GM21381 (cell line): ENCODE results near the gene TUBA4A.
"Not testable (repeated sequence)": the region's sequence is repeated elsewhere in the genome, so short reads cannot be mapped to it uniquely, and the experiment has no call there.

ENCODE experiments used
- ATAC-seq: cut with Tn5 transposase; IDR thresholded peaks from one replicate; pipeline ENCODE4 v1.9.1; 2021; ENCODE audit warnings: mild to moderate bottlenecking, moderate library complexity; ENCODE audit not compliant: unreplicated experiment

TUBA4A gene

GRCh38 chr2:219287116-219287440 is 33.4 kb upstream of the TUBA4A start:
- ATAC-seq, result not testable (repeated sequence)

GRCh38 chr2:219286436-219287115 is 32.9 kb upstream of the TUBA4A start:
- no peak for ATAC-seq

- no peak for ATAC-seq
These were observed 32.2 kb upstream of the TUBA4A start for GRCh38 chr2:219285894-219286425.

GRCh38 chr2:219285373-219285735 is 31.6 kb upstream of the TUBA4A start:
- ATAC-seq, result no peak

- no peak for ATAC-seq
These were observed 31.0 kb upstream of the TUBA4A start for GRCh38 chr2:219284501-219285372.

- ATAC-seq, result no peak
These were observed 29.3 kb upstream of the TUBA4A start for GRCh38 chr2:219282943-219283581.

GRCh38 chr2:219282375-219282774 is 28.7 kb upstream of the TUBA4A start:
- no peak for ATAC-seq

- ATAC-seq, result no peak
These were observed 27.9 kb upstream of the TUBA4A start for GRCh38 chr2:219281588-219281987.

- no peak for ATAC-seq
These were observed 26.9 kb upstream of the TUBA4A start for GRCh38 chr2:219280651-219281050.

GRCh38 chr2:219279916-219280516 is 26.3 kb upstream of the TUBA4A start:
- ATAC-seq, result no peak

- ATAC-seq, result peak; percentile 83
These were observed 25.6 kb upstream of the TUBA4A start, which contains the start of gene DNAJB2 for GRCh38 chr2:219279151-219279915. DNAJB2 (plus strand) TSS chr2:219279366; CDS start chr2:219279834, 468 bp downstream.

- no peak for ATAC-seq
These were observed 25.0 kb upstream of the TUBA4A start for GRCh38 chr2:219278655-219279150.

- ATAC-seq, result peak; percentile 18
These were observed 24.3 kb upstream of the TUBA4A start for GRCh38 chr2:219277703-219278654.

- no peak for ATAC-seq
These were observed 20.7 kb upstream of the TUBA4A start for GRCh38 chr2:219274361-219274921.

- no peak for ATAC-seq
These were observed 20.2 kb upstream of the TUBA4A start for GRCh38 chr2:219273937-219274336.

- no peak for ATAC-seq
These were observed 19.3 kb upstream of the TUBA4A start for GRCh38 chr2:219272995-219273394.

GRCh38 chr2:219272356-219272755 is 18.6 kb upstream of the TUBA4A start:
- no peak for ATAC-seq

GRCh38 chr2:219271021-219271420 is 17.3 kb upstream of the TUBA4A start:
- no peak for ATAC-seq

GRCh38 chr2:219270055-219270372 is 16.3 kb upstream of the TUBA4A start:
- no peak for ATAC-seq
